NCI-H1436 (cell line): ENCODE data around the gene SNX27.
"Not testable (repeated sequence)": the region's sequence is repeated elsewhere in the genome, so short reads cannot be mapped to it uniquely, and the experiment has no call there.

Experiments used
- DNase-seq: peaks from one replicate; lab custom pipeline; 2025; lab: John Stamatoyannopoulos, UW

The SNX27 gene

DNA sequence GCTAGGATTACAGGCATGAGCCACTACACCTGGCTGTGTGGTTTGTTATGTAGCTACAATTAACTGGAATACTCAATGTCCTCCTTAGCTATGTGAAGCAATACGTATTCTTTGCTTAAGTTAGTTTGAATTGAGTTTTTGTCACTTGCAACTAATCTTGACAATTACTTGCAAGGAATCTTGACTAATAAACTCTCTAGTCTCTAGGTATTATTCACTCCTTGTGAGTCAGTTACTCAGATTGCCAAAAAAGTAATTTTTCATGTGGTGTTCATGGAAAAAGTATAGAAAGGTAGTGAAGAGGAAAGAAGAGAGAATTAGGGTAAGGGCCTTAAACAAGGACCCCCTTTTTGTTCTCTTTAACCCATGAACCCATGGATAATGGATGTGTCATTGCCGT, 7.6 kb upstream of the SNX27 start:
- no peak for DNase-seq

DNA sequence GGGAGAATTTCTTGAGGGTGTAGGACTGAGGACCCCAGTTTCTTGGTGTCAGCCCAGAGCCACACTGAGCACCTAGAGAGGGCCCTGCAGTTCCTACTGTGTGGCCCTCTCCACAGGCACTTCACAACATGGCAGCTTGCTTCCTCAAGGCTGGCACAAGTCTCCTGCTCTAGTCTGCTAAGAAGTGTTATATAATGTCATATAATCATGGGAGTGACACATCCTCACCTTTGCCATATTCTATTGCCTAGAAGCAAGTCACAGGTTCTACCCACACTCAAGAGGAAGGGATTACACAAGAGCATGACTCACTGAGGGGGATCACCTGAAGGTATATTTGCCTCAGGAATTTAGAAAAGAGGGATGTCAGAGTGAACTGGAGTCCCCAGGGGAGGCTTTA, 5.5 kb upstream of the SNX27 start:
- no peak for DNase-seq

DNA sequence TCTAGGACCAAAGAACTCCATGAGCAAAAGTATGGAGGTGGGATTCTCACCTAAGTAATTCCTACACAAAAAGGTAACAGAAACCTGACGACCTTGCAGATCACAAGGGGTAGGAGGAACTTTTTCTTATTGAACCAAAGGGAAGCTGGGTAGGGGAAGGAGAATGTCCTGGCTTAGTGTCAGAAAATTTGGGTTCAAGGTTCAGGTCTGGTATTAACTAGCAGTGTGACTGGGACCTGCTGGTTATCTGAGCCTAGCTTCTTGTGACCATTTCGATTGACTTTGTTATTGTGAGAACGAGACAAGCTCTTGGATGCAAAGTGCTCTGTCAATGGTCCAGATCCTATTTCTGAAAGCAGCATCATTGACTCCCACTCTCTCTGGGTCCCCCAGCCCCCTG, 5.0 kb upstream of the SNX27 start:
- DNase-seq = no peak

DNA sequence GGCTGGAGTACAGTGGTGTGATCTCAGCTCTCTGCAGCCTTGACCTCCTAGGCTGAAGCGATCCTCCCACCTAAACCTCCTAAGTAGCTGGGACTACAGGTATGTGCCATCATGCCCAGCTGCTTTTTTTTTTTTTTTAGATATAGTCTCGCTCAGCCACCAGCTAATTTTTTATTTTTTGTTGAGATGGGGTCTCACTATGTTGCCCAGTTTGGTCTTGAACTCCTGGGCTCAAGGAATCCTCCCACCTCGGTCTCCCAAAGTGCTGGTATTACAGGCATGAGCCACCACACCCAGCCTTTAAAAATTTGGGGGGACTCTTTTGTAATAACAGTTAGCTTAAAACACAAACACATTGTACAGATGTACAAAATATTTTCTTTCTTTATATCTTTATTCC, 1.7 kb upstream of the SNX27 start:
- DNase-seq = no peak

- DNase-seq = no peak
These were observed 511 bp upstream of the SNX27 start for GRCh38 chr1:151611288-151611790.

DNA sequence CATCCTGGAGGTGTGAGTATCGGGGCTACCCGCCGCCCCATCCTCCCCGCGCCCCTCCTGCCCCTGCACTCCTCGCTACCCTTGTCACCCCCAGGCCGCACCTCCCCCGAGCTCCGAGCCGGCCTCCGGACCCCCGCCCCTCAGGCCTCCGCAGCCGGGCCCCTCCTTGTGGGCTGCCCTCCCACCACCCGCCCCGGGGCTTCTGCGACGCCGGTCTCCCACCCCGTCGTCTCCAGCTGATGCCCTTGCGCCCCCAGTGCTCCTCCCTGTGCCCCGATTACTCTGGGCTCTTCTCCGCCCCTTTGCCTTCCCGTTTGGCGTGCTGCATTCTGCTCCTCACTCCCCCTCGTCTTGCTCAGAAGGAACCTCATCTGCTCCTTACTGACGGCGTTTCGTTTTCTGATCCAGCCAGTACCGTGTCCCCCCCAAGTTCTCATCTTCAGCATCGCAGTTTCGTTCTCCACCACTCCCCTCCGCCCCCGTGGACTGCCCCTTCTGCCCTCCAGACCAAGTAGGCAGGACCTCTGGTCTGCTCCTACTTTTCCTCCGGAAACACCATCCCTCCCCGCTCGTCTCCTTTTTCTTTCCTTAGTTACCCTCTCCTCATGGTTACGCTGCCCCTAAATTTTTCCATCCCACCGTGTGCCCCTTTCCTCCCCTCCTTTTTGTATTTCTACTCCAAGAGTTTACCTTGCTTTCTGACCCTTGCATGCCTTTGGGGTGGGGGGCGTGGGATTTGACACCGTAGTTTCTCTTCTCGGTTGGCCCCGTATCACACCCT, 841 bp downstream of the SNX27 start:
- DNase-seq = peak; percentile 9

GRCh38 chr1:151613282-151613780, 1.5 kb downstream of the SNX27 start:
- no peak for DNase-seq

DNA sequence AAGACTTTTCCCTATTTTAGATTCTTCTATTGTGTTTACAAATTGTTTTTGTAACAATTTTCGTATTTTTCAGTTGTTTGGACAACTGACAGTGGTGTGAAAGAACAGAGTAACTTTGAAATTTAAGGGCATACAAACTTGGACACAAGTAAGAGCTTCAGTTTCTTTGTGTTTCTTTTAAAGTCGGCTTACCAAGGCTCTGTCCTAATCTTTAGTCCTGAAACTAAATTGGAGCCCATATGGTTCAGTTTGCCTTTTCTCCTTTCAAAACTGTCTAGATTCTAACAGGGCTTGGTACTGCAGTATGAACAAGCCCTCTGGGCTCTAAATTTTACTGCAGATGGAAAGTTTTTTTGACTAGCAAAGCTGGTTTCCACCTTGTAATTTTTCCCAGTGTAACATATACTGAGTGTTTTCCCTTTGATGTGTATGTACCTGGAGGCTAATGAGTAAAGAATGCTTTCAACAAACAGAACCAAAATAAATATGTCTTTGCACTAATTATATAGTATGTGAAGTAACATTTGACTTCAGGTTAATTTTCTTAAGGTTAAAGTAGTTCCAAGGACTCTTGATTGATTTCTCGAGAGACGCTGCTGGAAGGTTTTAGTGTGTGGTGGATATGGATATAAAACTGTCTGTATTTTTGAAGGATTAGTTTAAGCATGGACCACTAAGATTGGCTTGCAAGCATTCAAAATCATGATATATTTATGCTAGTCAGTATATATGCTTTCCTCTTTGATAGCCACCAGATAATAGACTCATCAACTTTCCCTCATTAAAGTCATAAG, 4.1 kb downstream of the SNX27 start:
- DNase-seq = no peak

DNA sequence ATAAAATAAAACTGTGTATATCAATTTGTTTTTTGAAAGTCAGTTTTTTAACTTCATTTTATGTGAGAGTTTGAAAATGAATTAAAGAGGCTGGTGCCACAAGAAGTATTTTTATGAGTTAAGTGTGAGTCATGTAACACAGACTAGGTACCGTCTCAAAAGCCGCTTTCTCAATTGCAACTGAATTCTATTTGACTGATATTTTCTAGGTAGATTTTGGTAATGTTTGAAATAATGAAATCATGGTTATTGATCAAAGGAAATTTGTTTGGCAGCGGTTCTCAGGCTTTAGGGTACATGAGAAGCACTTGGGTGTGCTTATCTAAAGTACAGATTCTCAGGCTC, 4.6 kb downstream of the SNX27 start:
- DNase-seq = no peak

- no peak for DNase-seq
These were observed 6.2 kb downstream of the SNX27 start for GRCh38 chr1:151618003-151618402.

- DNase-seq = peak; percentile 58
These were observed 6.6 kb downstream of the SNX27 start for GRCh38 chr1:151618470-151618869.

DNA sequence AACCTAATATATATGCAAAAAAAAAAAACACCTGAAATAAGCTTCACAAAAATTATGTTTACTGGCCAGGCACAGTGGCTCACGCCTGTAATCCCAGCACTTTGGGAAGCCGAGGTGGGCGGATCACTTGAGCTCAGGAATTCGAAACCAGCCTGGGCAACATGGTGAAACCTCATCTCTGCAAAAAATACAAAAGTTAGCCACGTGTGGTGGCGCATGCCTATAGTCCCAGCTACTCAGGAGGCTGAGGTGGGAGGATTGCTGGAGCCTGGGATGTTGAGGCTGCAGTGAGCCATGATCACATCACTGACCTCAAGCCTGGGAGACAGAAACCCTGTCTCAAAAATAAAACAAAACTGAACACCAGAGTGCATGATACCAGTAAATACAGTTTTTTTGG, 7.1 kb downstream of the SNX27 start:
- not testable (repeated sequence) for DNase-seq

- DNase-seq = no peak
These were observed 7.7 kb downstream of the SNX27 start for GRCh38 chr1:151619489-151620093.

DNA sequence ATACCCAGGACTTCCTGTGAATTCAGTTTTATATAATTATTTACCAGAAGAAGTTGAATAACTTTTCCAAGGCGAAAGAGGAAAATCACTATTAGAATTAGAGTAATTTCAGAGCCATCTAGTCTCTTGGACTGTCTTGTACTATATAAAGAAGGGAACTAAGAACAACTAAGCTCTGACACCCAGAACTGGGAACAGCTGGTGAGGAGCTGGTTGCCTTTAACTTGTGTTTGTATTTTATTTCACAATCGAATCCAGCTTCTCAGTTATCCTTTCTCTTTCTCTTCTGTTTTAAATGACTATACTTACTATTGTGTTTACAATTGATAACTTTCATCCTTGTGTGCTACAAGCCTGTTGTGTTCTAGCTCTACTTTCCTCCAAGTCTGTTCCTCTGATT, 8.4 kb downstream of the SNX27 start:
- DNase-seq = no peak

DNA sequence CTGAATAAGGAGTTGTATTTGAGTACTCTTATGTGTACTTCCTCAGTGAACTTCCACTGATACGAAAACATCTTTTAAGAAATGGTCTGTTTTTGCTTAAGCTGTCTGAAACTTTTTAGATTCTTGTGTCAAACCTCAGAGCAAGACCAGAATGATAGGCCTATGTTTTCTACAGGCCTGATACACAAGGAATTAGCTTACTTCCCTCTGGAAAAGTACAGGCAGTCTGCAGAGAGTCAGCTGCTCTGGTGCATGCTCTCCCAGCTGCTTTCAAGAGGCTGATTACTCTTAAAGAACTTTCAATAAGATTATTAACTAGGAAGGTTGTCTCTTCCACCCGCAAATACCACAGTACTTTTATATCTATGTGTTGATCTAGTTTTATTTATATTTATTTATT, 9.5 kb downstream of the SNX27 start:
- DNase-seq = no peak

- no peak for DNase-seq
These were observed 12.9 kb downstream of the SNX27 start for GRCh38 chr1:151624783-151625182.

GRCh38 chr1:151626740-151627334, 15.0 kb downstream of the SNX27 start:
- DNase-seq = no peak

- DNase-seq = no peak
These were observed 17.4 kb downstream of the SNX27 start for GRCh38 chr1:151629278-151629677.

DNA sequence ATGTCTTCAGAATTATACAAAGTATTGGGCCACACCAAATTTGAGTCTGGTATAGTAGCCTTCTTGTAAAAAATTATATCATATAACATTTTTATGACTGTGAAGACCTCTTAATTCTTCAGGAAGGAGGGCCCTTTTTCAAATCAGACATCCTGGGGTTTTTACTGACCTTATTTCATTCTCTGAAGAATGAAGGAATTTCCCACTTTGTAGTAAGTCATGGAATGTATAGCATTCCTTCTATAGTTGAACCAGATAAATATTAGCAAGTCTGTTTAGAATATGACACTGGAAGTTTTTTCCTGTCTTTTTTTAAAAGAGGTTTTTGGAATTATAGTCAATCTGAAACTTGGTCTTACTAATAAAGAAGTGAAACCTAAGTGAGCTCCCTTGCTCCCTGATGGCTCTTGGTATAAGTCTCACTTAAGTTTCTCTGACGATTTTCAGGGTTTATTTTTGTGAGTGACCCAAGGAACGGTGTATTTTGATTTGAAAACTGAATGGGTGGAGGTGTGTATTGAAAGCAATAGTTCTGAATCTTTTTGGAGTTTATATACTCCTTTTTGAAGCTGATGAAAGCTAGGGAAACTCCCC, 23.7 kb downstream of the SNX27 start:
- DNase-seq = no peak

DNA sequence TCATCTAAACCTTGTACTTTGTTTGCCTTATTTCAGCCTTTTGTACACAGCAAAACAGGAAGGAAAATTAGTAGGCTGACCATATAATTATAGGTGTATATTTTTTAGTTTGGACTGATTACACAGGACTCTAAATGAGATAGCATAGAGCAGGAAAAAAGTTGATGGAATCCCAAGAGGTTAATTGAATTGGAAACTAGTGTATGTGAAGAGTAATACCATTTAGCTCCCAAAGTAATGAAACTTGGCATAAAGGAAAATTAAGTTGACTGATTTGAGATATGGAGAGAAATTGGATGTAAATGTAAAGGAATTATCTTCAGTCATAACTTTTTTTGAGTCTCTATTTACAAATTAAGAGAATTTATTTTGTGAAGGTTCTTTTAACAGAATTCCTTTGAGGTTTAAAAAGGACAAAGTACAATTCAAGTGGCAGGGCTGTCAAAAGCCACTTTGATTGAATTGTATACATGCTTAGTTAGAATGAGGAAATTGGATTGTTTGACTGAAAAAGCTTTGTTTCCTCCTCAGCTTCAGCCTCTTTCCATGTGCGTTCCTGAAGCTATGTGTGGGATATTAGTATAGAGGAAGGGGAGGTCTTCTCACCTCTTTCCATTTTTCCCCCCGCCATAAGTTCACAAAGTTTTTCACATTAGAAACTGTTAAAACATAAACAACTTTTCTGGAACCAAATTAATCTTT, 26.4 kb downstream of the SNX27 start:
- no peak for DNase-seq

- DNase-seq = no peak
These were observed 27.0 kb downstream of the SNX27 start for GRCh38 chr1:151638812-151639211.
